Epithelial cell of esophagus (primary cell): ENCODE measurements around the gene SGCA.

Experiments
- DNase-seq: peaks from one replicate; pipeline ENCODE4 v3.0.0; 2010; ENCODE audit warnings: low read depth
- H3K4me3 ChIP-seq: 2 replicates; pipeline ENCODE4 v1.5.1; 2011; ENCODE audit warnings: mild to moderate bottlenecking, low read length, control low read depth
- CTCF ChIP-seq: IDR thresholded peaks from 2 replicates; pipeline ENCODE4 v1.5.1; 2011; ENCODE audit warnings: low read depth, mild to moderate bottlenecking, low read length, control low read depth, inconsistent platforms; ENCODE audit not compliant: insufficient read depth; ENCODE audit errors: missing control alignments

SGCA gene

GRCh38 chr17:50204431-50204830 lies 38.6 kb downstream of the SGCA start:
- no peak for DNase-seq
- H3K4me3 ChIP-seq, result no peak overlapping the region
- TF ChIP-seq CTCF, result no peak

GRCh38 chr17:50205111-50205962 lies 39.5 kb downstream of the SGCA start:
- no peak overlapping the region for H3K4me3 ChIP-seq
- TF ChIP-seq CTCF, result no peak
- no peak for DNase-seq

GRCh38 chr17:50205963-50206505 lies 40.2 kb downstream of the SGCA start:
- no peak for DNase-seq
- no peak overlapping the region for H3K4me3 ChIP-seq
- TF ChIP-seq CTCF, result no peak

GRCh38 chr17:50206604-50207293 lies 40.9 kb downstream of the SGCA start:
- no peak for DNase-seq
- TF ChIP-seq CTCF, result no peak

GRCh38 chr17:50207315-50207714 lies 41.5 kb downstream of the SGCA start:
- no peak overlapping the region for H3K4me3 ChIP-seq
- no peak for TF ChIP-seq CTCF
- no peak for DNase-seq

More at GRCh38 chr17:50206604-50207293, 40.9 kb downstream of the SGCA start:
- H3K4me3 ChIP-seq, result no peak overlapping the region

GRCh38 chr17:50207792-50208567 lies 42.2 kb downstream of the SGCA start:
- TF ChIP-seq CTCF, result no peak
- no peak for DNase-seq

More at GRCh38 chr17:50207792-50208567, 42.2 kb downstream of the SGCA start:
- no peak overlapping the region for H3K4me3 ChIP-seq
